HepG2 (cell line): ENCODE data around the gene PLD3. TPM values are rescaled to one million over a fixed set of nuclear protein-coding genes. Genes with fewer than 3 reads are reported as not detected.

Experiments
- ATAC-seq: fragments of 200-7000 bp; cut with Tn5 transposase; 3 replicates; pipeline ENCODE4 v1.9.1; 2020; ENCODE audit warnings: mild to moderate bottlenecking, moderate library complexity
- BruUV-seq: library from RNA; stranded (reverse); fragments of 400-500 nt; replicated peaks from 2 replicates; lab custom pipeline; 2021; lab: Mats Ljungman, UMichigan
- CTCF ChIA-PET: fragments of 300-600 bp; formaldehyde crosslinking; extraction: SDS; loops from one replicate; lab custom pipeline; 2021; ENCODE audit warnings: low total read pairs, inconsistent platforms, low intra/inter-chr PET ratio; lab: Yijun Ruan, JAX
- POLR2A ChIA-PET: fragments of 350-600 bp; sonication (Branson Sonifier 250); formaldehyde crosslinking; loops from one replicate; lab custom pipeline; 2020; ENCODE audit warnings: antibody characterized with exemption, inconsistent platforms; lab: Yijun Ruan, JAX
- DNase-seq: peaks from one replicate; pipeline ENCODE4 v3.0.0-alpha.2; 2015; ENCODE audit warnings: low spot score
- FAIRE-seq: peaks from 3 replicates; lab custom pipeline; 2011; peaks lifted over from hg19 to GRCh38; lab: Jason Lieb, UNC
- H2AFZ ChIP-seq: one replicate; pipeline ENCODE4 v1.6.1; 2011; ENCODE audit warnings: low read length, inconsistent platforms
- H3K27ac ChIP-seq: fragments of 300-600 bp; 3 replicates; pipeline ENCODE4 v1.8.0; 2011; ENCODE audit warnings: mixed run types, mild to moderate bottlenecking, mixed read lengths, low read length, inconsistent platforms; ENCODE audit not compliant: insufficient read depth; ENCODE audit errors: extremely low read length
- H3K27me3 ChIP-seq, 2 experiments: fragments of 200-600 bp in 1 of 2; 2 replicates in 1 of 2; 3 replicates in 1 of 2; pipeline versions ENCODE4 v1.6.0 to v1.8.0; 2011; ENCODE audit warnings: low read length in 2 of 2, mild to moderate bottlenecking in 2 of 2, moderate library complexity in 2 of 2, inconsistent platforms in 1 of 2; ENCODE audit not compliant: insufficient read depth in 2 of 2, control insufficient read depth in 1 of 2
- H3K36me3 ChIP-seq, 2 experiments: fragments of 200-600 bp in 1 of 2; replicated peaks in 1 of 2; 2 replicates in 1 of 2; 3 replicates in 1 of 2; pipeline versions ENCODE4 v1.5.1 to v1.8.0; 2011; ENCODE audit warnings: low read length in 2 of 2, inconsistent platforms in 1 of 2; ENCODE audit not compliant: insufficient read depth in 2 of 2, control insufficient read depth in 1 of 2
- H3K4me1 ChIP-seq: 2 replicates; pipeline ENCODE4 v1.5.1; 2012; ENCODE audit warnings: low read length, inconsistent platforms; ENCODE audit not compliant: insufficient read depth
- H3K4me2 ChIP-seq: 2 replicates; pipeline ENCODE4 v1.6.0; 2011; ENCODE audit warnings: low read depth, low read length, inconsistent platforms
- H3K4me3 ChIP-seq, 3 experiments: fragments of 200-600 bp in 1 of 3; sonication (generic), shearing (Covaris generic) in 1 of 3; replicated peaks in 1 of 3; 2 replicates each; pipeline ENCODE4 v1.5.1; 2011 to 2016; ENCODE audit warnings: low read length in 3 of 3, inconsistent platforms in 2 of 3, low read depth in 2 of 3, mild to moderate bottlenecking in 2 of 3, control low read depth in 1 of 3, mixed read lengths in 1 of 3; ENCODE audit not compliant: insufficient read depth in 1 of 3
- H3K79me2 ChIP-seq: one replicate; pipeline ENCODE4 v1.6.1; 2011; ENCODE audit warnings: low read length, inconsistent platforms; ENCODE audit not compliant: insufficient read depth
- H3K9ac ChIP-seq: 2 replicates; pipeline ENCODE4 v1.6.0; 2011; ENCODE audit warnings: mild to moderate bottlenecking, low read depth, low read length, inconsistent platforms; ENCODE audit not compliant: insufficient read depth
- H3K9me3 ChIP-seq: 2 replicates; pipeline ENCODE4 v1.5.1; 2012; ENCODE audit warnings: mild to moderate bottlenecking, low read length
- H4K20me1 ChIP-seq: 2 replicates; pipeline ENCODE4 v1.6.0; 2011; ENCODE audit warnings: inconsistent platforms, mild to moderate bottlenecking, low read length, moderate library complexity; ENCODE audit not compliant: insufficient read depth
- CCDC6 ChIP-seq: sonication (generic); formaldehyde crosslinking; IDR thresholded peaks from 2 replicates; pipeline ENCODE4 v1.8.1; 2022; ENCODE audit warnings: mild to moderate bottlenecking, missing genetic modification reagents, moderate library complexity
- ELF4 ChIP-seq: sonication (generic); formaldehyde crosslinking; IDR thresholded peaks from 2 replicates; pipeline ENCODE4 v1.5.0; 2020; ENCODE audit warnings: missing genetic modification reagents, mild to moderate bottlenecking, moderate library complexity, borderline replicate concordance
- GPN1 ChIP-seq: sonication (generic); formaldehyde crosslinking; IDR thresholded peaks from 2 replicates; pipeline ENCODE4 v1.5.1; 2020; ENCODE audit warnings: missing genetic modification reagents, borderline replicate concordance
- HOXA9 ChIP-seq: sonication (generic); formaldehyde crosslinking; IDR thresholded peaks from 2 replicates; pipeline ENCODE4 v1.8.1; 2022; ENCODE audit warnings: missing genetic modification reagents, mild to moderate bottlenecking, moderate library complexity, borderline replicate concordance
- MIER2 ChIP-seq: IDR thresholded peaks from 2 replicates; pipeline ENCODE4 v1.6.1; 2016; ENCODE audit warnings: missing biosample characterization, missing genetic modification reagents
- MLLT10 ChIP-seq: sonication (generic); formaldehyde crosslinking; IDR thresholded peaks from 2 replicates; pipeline ENCODE4 v1.4.0; 2020; ENCODE audit warnings: missing genetic modification reagents
- RAD21 ChIP-seq: fragments of 450-650 bp; formaldehyde crosslinking; IDR thresholded peaks from 2 replicates; pipeline ENCODE4 v1.5.0; 2020; ENCODE audit warnings: mild to moderate bottlenecking
- RELA ChIP-seq: sonication (generic); formaldehyde crosslinking; IDR thresholded peaks from 2 replicates; pipeline ENCODE4 v1.4.0; 2020; ENCODE audit warnings: missing genetic modification reagents
- SMAD9 ChIP-seq: sonication (generic); formaldehyde crosslinking; IDR thresholded peaks from 2 replicates; pipeline ENCODE4 v1.5.1; 2020; ENCODE audit warnings: mild to moderate bottlenecking, missing genetic modification reagents
- SOX5 ChIP-seq: IDR thresholded peaks from 2 replicates; pipeline ENCODE4 v1.6.1; 2016; ENCODE audit warnings: borderline replicate concordance
- TAF15 ChIP-seq: fragments of 200-400 bp; formaldehyde crosslinking; IDR thresholded peaks from one replicate; pipeline ENCODE4 v1.6.1; 2018; ENCODE audit warnings: mild to moderate bottlenecking, low read depth, low read length; ENCODE audit not compliant: poor library complexity, severe bottlenecking
- ZBTB10 ChIP-seq: sonication (generic); formaldehyde crosslinking; IDR thresholded peaks from 2 replicates; pipeline ENCODE4 v1.4.0; 2020; ENCODE audit warnings: missing genetic modification reagents, borderline replicate concordance
- ZSCAN5A ChIP-seq: sonication (generic); formaldehyde crosslinking; IDR thresholded peaks from 2 replicates; pipeline ENCODE4 v1.8.0; 2022; ENCODE audit warnings: mild to moderate bottlenecking, missing genetic modification reagents, borderline replicate concordance
- WGBS: methylation state at CpG from one replicate; pipeline ENCODE4 v1.1.6; 2017; ENCODE audit warnings: low lambda C conversion rate; 5-methylcytosine and 5-hydroxymethylcytosine counted together
- in situ Hi-C: cut with HindIII; loops from 2 replicates; pipeline ENCODE4 v1.10.0; 2017; ENCODE audit warnings: low pct_unique_long_range_greater_than_20kb; ENCODE audit not compliant: extremely low pct_ligation_motif_present
- intact Hi-C: fragments of 100-400 bp; cut with micrococcal nuclease; formaldehyde crosslinking; loops from one replicate; pipeline ENCODE4 v1.10.0; 2022; ENCODE audit not compliant: unreplicated experiment
- polyA plus RNA-seq, 8 experiments: library from polyadenylated mRNA; depleted of rRNA in 3 of 8; stranded (reverse) in 7 of 8; unstranded in 1 of 8; fragments of >200 nt; fragmentation: Illumina TruSeq in 4 of 8; extraction: Trizol in 4 of 8; gene quantifications; 2 replicates each; pipeline versions ENCODE4 v1.2.1 to v1.2.3, GENCODE V29; 2011 to 2016; ENCODE audit warnings: low read depth in 4 of 8, missing spikeins in 1 of 8, mixed read lengths in 1 of 8; ENCODE audit not compliant: insufficient read depth in 1 of 8
- total RNA-seq, 5 experiments: library from RNA; depleted of rRNA; stranded (reverse); fragments of >200 nt; fragmentation: Illumina TruSeq; extraction: Trizol; gene quantifications; 2 replicates each; pipeline ENCODE4 v1.2.3, GENCODE V29; 2016; ENCODE audit warnings: low read depth in 1 of 5
- TF ChIP-seq, protein P1 (sequence below): sonication (generic); formaldehyde crosslinking; IDR thresholded peaks from 2 replicates; pipeline ENCODE4 v1.5.0; 2020; ENCODE audit warnings: mild to moderate bottlenecking, missing genetic modification reagents, borderline replicate concordance
- TF ChIP-seq, protein P2 (sequence below): sonication (generic); formaldehyde crosslinking; IDR thresholded peaks from 2 replicates; pipeline ENCODE4 v1.5.0; 2020; ENCODE audit warnings: missing genetic modification reagents
- TF ChIP-seq, protein P3 (sequence below): sonication (generic); formaldehyde crosslinking; IDR thresholded peaks from 2 replicates; pipeline ENCODE4 v1.4.0; 2020; ENCODE audit warnings: missing genetic modification reagents

The PLD3 gene
- total and polyA plus RNA-seq, 2 of the 13 experiments (the other 11 are each of a cell fraction or from before 2014, with no cell fraction given) = 45.7 to 164 TPM

DNA sequence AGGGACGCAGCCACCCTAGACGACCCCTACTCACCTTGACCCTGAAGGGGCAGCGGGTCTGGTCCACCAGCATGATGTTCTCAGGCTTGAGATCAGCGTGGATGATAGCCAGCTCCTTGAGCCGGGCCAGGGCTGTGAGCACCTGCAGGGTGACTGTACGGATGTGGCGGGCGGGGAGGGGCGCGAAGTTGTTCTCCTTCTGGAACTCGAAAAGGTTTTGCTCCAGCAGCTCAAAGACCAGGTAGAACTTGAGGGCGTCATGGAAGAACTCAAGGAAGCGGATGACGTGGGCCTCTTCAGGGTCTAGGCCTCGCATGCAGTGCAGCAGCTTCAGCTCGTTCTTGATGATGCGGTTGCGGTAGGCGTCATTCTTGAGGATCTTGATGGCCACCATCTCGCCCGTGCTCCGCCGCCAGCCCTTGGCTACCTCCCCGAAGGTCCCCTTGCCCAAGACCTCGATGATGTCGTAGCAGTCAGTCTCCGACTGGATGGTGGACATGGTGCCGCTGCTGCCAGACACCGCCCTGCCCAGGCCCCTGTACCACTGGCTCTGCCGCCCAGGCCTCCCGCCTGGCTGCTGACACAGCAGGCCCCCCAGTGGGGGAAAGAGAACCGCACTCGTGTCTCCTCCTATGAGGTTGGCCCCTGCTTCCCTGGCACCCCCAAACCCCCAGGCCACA is 41.0 kb downstream of the PLD3 start:
- Histone ChIP-seq H3K9ac (no peak overlapping the region), H3K4me2 (no peak overlapping the region), H3K4me1 (peaks cover 6% of the 10 kb centered on the region; the same call in 1 of the 2 replicates), H3K27me3 (peaks cover 3 to 12% of the 10 kb centered on the region in 2 experiments; a peak in 3 of 5 replicates), H3K79me2 (no peaks in the 10 kb centered on the region), H2AFZ (no peak overlapping the region), H3K4me3 (no peak overlapping the region), H3K9me3 (no peaks in the 10 kb centered on the region), H3K36me3 (no peaks in the 10 kb centered on the region), H4K20me1 (no peaks in the 10 kb centered on the region), H3K27ac (no peak overlapping the region)
- ATAC-seq = no peak
- TF ChIP-seq HOXA9 (CRISPR knock-in tag) (no peak), GPN1 (CRISPR knock-in tag) (no peak), MIER2 (CRISPR knock-in tag) (no peak), SOX5 (CRISPR knock-in tag) (no peak), RAD21 (CRISPR knock-in tag) (no peak), TAF15 (no peak), CCDC6 (no peak), ELF4 (CRISPR knock-in tag) (no peak), RELA (CRISPR knock-in tag) (no peak), SMAD9 (CRISPR knock-in tag) (no peak), ZBTB10 (no peak), MLLT10 (CRISPR knock-in tag) (no peak), ZSCAN5A (CRISPR knock-in tag) (no peak)
- TF ChIP-seq, protein P1, sequence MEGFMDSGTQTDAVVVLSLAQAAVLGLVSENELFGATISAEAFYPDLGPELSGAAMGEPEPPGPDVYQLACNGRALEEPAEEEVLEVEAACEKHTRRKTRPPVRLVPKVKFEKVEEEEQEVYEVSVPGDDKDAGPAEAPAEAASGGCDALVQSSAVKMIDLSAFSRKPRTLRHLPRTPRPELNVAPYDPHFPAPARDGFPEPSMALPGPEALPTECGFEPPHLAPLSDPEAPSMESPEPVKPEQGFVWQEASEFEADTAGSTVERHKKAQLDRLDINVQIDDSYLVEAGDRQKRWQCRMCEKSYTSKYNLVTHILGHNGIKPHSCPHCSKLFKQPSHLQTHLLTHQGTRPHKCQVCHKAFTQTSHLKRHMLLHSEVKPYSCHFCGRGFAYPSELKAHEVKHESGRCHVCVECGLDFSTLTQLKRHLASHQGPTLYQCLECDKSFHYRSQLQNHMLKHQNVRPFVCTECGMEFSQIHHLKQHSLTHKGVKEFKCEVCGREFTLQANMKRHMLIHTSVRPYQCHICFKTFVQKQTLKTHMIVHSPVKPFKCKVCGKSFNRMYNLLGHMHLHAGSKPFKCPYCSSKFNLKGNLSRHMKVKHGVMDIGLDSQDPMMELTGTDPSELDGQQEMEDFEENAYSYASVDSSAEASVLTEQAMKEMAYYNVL (CRISPR knock-in tag) = no peak
- TF ChIP-seq, protein P2, sequence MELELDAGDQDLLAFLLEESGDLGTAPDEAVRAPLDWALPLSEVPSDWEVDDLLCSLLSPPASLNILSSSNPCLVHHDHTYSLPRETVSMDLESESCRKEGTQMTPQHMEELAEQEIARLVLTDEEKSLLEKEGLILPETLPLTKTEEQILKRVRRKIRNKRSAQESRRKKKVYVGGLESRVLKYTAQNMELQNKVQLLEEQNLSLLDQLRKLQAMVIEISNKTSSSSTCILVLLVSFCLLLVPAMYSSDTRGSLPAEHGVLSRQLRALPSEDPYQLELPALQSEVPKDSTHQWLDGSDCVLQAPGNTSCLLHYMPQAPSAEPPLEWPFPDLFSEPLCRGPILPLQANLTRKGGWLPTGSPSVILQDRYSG (CRISPR knock-in tag) = no peak
- TF ChIP-seq, protein P3, sequence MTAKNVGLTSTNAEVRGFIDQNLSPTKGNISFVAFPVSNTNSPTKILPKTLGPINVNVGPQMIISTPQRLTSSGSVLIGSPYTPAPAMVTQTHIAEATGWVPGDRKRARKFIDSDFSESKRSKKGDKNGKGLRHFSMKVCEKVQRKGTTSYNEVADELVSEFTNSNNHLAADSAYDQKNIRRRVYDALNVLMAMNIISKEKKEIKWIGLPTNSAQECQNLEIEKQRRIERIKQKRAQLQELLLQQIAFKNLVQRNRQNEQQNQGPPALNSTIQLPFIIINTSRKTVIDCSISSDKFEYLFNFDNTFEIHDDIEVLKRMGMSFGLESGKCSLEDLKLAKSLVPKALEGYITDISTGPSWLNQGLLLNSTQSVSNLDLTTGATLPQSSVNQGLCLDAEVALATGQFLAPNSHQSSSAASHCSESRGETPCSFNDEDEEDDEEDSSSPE = no peak
- WGBS = 87% methylated on average over 17 of the region's 33 CpGs
- no peak for DNase-seq
- FAIRE-seq = no peak
- no TSS peak for BruUV-seq
- in situ Hi-C loops = no loop called here
- CTCF ChIA-PET = no interaction called here
- intact Hi-C loops = loop anchor here (5.0 kb wide), 1 partner anchor 82 kb away; no protein-coding TSS in a partner anchor
- POLR2A ChIA-PET = no interaction called here
